K562 (cell line): Measurements from ENCODE around the gene FRMD4A. TPM values are rescaled to one million over a fixed set of nuclear protein-coding genes. Genes with fewer than 3 reads are reported as not detected.

Experiments
- BCL6 ChIP-seq: fragments of 250-450 bp; sonication (Bioruptor Pico); IDR thresholded peaks from 2 replicates; pipeline ENCODE4 v1.4.0; 2020
- CBX3 ChIP-seq, 2 experiments: IDR thresholded peaks; 1 replicate in 1 of 2; 2 replicates in 1 of 2; pipeline ENCODE4 v1.6.1; 2012; ENCODE audit warnings: inconsistent platforms in 2 of 2, low read length in 2 of 2, borderline replicate concordance in 1 of 2, control low read depth in 1 of 2
- FOSL1 ChIP-seq: fragments of 200-800 bp; sonication (Bioruptor generic); conservative IDR thresholded peaks from 2 replicates; pipeline ENCODE4 v1.6.1; 2016; ENCODE audit warnings: missing genetic modification characterization, missing compliant biosample characterization
- HOXB6 ChIP-seq: fragments of 250-450 bp; sonication (Bioruptor Pico); IDR thresholded peaks from 2 replicates; pipeline ENCODE4 v1.5.1; 2022; ENCODE audit warnings: mild to moderate bottlenecking, borderline replicate concordance
- JUND ChIP-seq, 2 experiments: IDR thresholded peaks; 2 replicates in 1 of 2; 3 replicates in 1 of 2; pipeline ENCODE4 v1.6.1; 2011; ENCODE audit warnings: borderline replicate concordance in 2 of 2, low read depth in 2 of 2, low read length in 2 of 2, improper control_type of control experiment in 1 of 2, missing biosample characterization in 1 of 2, missing genetic modification characterization in 1 of 2, missing genetic modification reagents in 1 of 2
- SAFB ChIP-seq: fragments of 200-400 bp; formaldehyde crosslinking; IDR thresholded peaks from 2 replicates; pipeline ENCODE4 v1.6.1; 2017; ENCODE audit warnings: low read depth, low read length, borderline replicate concordance
- SOX6 ChIP-seq: fragments of 450-650 bp; IDR thresholded peaks from 2 replicates; pipeline ENCODE4 v1.6.1; 2014; ENCODE audit warnings: mild to moderate bottlenecking
- SPI1 ChIP-seq: IDR thresholded peaks from 2 replicates; pipeline ENCODE4 v1.6.1; 2011; ENCODE audit warnings: low read depth, low read length, control low read depth, borderline replicate concordance
- YBX1 ChIP-seq: fragments of 450-650 bp; IDR thresholded peaks from 2 replicates; pipeline ENCODE4 v1.7.1; 2016; ENCODE audit warnings: mild to moderate bottlenecking
- ZEB2 ChIP-seq: fragments of 450-650 bp; IDR thresholded peaks from 2 replicates; pipeline ENCODE4 v1.6.1; 2016
- ZFPM2 ChIP-seq: fragments of 250-450 bp; sonication (Bioruptor Pico); IDR thresholded peaks from 2 replicates; pipeline ENCODE4 v1.5.1; 2022; ENCODE audit warnings: mild to moderate bottlenecking
- ZNF239 ChIP-seq: fragments of 250-450 bp; sonication (Bioruptor Pico); IDR thresholded peaks from 2 replicates; pipeline ENCODE4 v1.4.0; 2020; ENCODE audit warnings: mild to moderate bottlenecking
- ZNF263 ChIP-seq: sonication (generic); formaldehyde crosslinking; IDR thresholded peaks from 2 replicates; pipeline ENCODE4 v1.8.0; 2022; ENCODE audit warnings: mild to moderate bottlenecking, missing genetic modification reagents, borderline replicate concordance
- ZNF324 ChIP-seq: fragments of 250-450 bp; sonication (Bioruptor Pico); IDR thresholded peaks from 2 replicates; pipeline ENCODE4 v1.4.0; 2020; ENCODE audit warnings: mild to moderate bottlenecking
- ZNF511 ChIP-seq: sonication (generic); formaldehyde crosslinking; IDR thresholded peaks from 2 replicates; pipeline ENCODE4 v1.8.0; 2022; ENCODE audit warnings: mild to moderate bottlenecking, missing genetic modification reagents
- ZNF551 ChIP-seq: fragments of 250-450 bp; sonication (Bioruptor Pico); IDR thresholded peaks from 2 replicates; pipeline ENCODE4 v1.5.0; 2021; ENCODE audit warnings: mild to moderate bottlenecking, moderate library complexity
- ZNF778 ChIP-seq: fragments of 450-650 bp; formaldehyde crosslinking; IDR thresholded peaks from 2 replicates; pipeline ENCODE4 v1.4.0; 2020; ENCODE audit warnings: mild to moderate bottlenecking, moderate library complexity
- ZNF780A ChIP-seq: fragments of 250-450 bp; sonication (Bioruptor Pico); IDR thresholded peaks from 2 replicates; pipeline ENCODE4 v1.5.0; 2021; ENCODE audit warnings: mild to moderate bottlenecking
- polyA plus RNA-seq, 8 experiments: library from polyadenylated mRNA; depleted of rRNA in 4 of 8; stranded (reverse) in 5 of 8; unstranded in 3 of 8; fragments of >200 nt; fragmentation: Nextera tagmentation in 2 of 8; fragmentation: Illumina TruSeq in 1 of 8; extraction: Ambion mirVana in 2 of 8; extraction: Trizol in 1 of 8; gene quantifications; 2 replicates each; pipeline versions ENCODE4 v1.2.1 to v1.2.3, GENCODE V29; 2011 to 2014; ENCODE audit warnings: inconsistent platforms in 1 of 8, missing spikeins in 1 of 8
- total RNA-seq, 7 experiments: library from RNA; depleted of rRNA in 6 of 7; stranded (reverse); fragments of >200 nt in 6 of 7; fragmentation: Illumina TruSeq in 2 of 7; extraction: Trizol in 2 of 7; gene quantifications; 2 replicates each; pipeline versions ENCODE4 v1.2.1 to v1.2.3, GENCODE V29; 2011 to 2021; ENCODE audit warnings: low replicate concordance in 1 of 7

FRMD4A gene
- total and polyA plus RNA-seq, 9 of the 15 experiments (the other 6 are each of a cell fraction or from before 2014, with no cell fraction given) = 0.80 to 5.2 (median 3.0) TPM

- TF ChIP-seq SOX6 (peak; percentile 57; the same call in 1 of the 2 replicates), FOSL1 (tag) (peak; percentile 52), ZNF511 (no peak), JUND (IDR thresholded peaks at IDR 0.05; ENCODE audit: borderline replicate concordance, low read depth, low read length) (no peak), JUND (tag; IDR thresholded peaks at IDR 0.05; ENCODE audit: borderline replicate concordance, low read depth, low read length) (peak; percentile 33; the same call in 1 of the 3 replicates), HOXB6 (no peak), CBX3 (IDR thresholded peaks at IDR 0.05; ENCODE audit: borderline replicate concordance in 1 of 2, low read length in 2 of 2) (no peak), SPI1 (peak; percentile 65; the same call in 1 of the 2 replicates), SAFB (no peak), ZFPM2 (CRISPR knock-in tag) (no peak), ZEB2 (no peak), ZNF324 (no peak), YBX1 (no peak), BCL6 (no peak), ZNF780A (no peak), ZNF239 (CRISPR knock-in tag) (no peak), ZNF263 (no peak), ZNF551 (CRISPR knock-in tag) (no peak), ZNF778 (CRISPR knock-in tag) (no peak)
These were observed 448.5 kb downstream of the FRMD4A start (continued) for GRCh38 chr10:13882119-13882711.
